Stimulated activated naive CD8-positive, alpha-beta T cell treated with anti-CD3 and anti-CD28 coated beads, Interleukin-15, amount 100 ng/mL, for 72 hours (primary cell): ENCODE measurements around the gene SUPT6H.
A peak's percentile ranks its signal among the peaks of the same experiment; 100 is the strongest.

Experiments used
- ATAC-seq: fragments of 150-1000 bp; cut with Tn5 transposase; 2 replicates; pipeline ENCODE4 v1.10.0; 2021; ENCODE audit warnings: mild to moderate bottlenecking, moderate library complexity
- DNase-seq, 2 donors: peaks; one replicate each; pipeline ENCODE4 v3.0.0; 2021 to 2022
- H3K27ac Mint-ChIP-seq, 2 donors: one replicate each; pipeline ENCODE4 v1.8.0; 2022; ENCODE audit warnings: mild to moderate bottlenecking in 2 of 2, mixed read lengths in 2 of 2, moderate library complexity in 2 of 2
- H3K27me3 Mint-ChIP-seq: one replicate; pipeline ENCODE4 v1.8.0; 2022; ENCODE audit warnings: mixed read lengths
- H3K4me1 Mint-ChIP-seq: one replicate; pipeline ENCODE4 v1.8.0; 2022; ENCODE audit warnings: mild to moderate bottlenecking, mixed read lengths
- H3K4me3 Mint-ChIP-seq, 2 donors: one replicate each; pipeline ENCODE4 v1.8.0; 2022; ENCODE audit warnings: mild to moderate bottlenecking in 2 of 2, mixed read lengths in 2 of 2, moderate library complexity in 1 of 2
- H3K9me3 Mint-ChIP-seq, 2 donors: one replicate each; pipeline ENCODE4 v1.8.0; 2022; ENCODE audit warnings: mixed read lengths in 2 of 2

Gene SUPT6H

DNA sequence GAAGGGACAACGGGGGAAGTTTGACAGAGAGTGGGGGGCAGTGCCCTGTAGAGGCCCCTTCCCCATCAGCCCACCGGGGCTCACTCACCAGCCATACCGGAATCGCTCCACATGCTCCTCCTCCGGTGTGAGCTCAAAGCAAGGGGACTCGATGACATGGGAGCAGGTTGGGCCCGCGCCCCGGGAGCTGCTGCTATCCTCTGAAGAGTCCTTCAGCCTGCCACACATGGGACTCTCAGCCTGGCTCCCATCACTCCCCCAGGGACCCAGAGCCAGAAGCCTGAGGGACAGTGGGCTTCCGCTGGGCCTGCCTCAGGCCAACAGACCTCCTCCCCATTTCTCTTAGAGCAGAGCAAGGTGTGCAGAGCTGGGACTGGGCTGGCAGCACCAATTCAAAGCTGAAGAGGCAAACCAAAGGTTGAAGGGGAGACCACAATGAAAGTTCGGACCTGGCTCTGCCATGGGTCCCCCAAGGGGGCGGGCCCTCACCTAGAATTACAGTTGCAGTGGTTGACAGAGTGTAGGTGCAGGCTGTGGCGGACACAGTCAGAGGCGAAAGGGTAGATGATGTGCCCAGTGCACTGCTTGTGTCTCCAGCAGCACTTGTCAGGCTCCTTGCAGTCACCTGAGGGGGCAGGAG lies 42.3 kb downstream of the SUPT6H start:
- Mint-ChIP-seq H3K4me1 (no peaks in the 10 kb centered on the region), H3K27me3 (no peaks in the 10 kb centered on the region), H3K9me3 (no peaks in the 10 kb centered on the region), H3K27ac (peak overlapping the region in 1 of 2 donors; percentile 3), H3K4me3 (no peak overlapping the region)
- DNase-seq (no peak), ATAC-seq (peak; percentile 11)

DNA sequence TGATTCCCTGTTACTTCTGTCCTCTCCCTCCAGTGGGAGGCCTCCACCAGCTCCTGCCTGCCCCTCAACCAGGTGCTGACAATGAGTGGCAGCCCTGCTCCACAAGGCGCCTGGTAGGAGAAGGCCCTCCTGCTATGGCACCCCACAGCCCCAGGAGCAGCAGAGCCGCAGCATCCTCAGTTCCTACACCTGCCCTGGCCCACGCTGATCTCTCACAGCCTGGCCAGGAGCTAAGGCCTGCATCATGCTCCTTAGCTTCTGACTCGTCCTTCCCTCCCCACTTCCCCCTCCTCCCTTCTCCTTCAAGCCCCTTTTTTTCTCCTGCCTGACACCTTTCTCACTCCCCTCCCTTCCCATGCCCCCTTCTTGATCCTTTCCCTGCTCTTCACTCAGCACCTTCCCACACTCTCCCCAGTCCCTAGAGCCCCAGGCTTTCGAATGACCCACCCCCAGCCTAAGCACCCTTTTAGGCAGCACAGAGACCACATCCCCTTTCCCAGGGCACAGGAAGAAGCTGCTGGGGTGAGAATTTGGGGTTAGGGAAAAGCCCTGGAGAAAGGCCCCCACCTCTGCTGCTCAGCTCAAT lies 43.2 kb downstream of the SUPT6H start:
- no peak for DNase-seq
- Mint-ChIP-seq H3K4me1 (no peaks in the 10 kb centered on the region), H3K4me3 (no peak overlapping the region), H3K9me3 (no peaks in the 10 kb centered on the region), H3K27me3 (no peaks in the 10 kb centered on the region), H3K27ac (peak overlapping the region in 1 of 2 donors; percentile 80)
- ATAC-seq = peak; percentile 11

DNA sequence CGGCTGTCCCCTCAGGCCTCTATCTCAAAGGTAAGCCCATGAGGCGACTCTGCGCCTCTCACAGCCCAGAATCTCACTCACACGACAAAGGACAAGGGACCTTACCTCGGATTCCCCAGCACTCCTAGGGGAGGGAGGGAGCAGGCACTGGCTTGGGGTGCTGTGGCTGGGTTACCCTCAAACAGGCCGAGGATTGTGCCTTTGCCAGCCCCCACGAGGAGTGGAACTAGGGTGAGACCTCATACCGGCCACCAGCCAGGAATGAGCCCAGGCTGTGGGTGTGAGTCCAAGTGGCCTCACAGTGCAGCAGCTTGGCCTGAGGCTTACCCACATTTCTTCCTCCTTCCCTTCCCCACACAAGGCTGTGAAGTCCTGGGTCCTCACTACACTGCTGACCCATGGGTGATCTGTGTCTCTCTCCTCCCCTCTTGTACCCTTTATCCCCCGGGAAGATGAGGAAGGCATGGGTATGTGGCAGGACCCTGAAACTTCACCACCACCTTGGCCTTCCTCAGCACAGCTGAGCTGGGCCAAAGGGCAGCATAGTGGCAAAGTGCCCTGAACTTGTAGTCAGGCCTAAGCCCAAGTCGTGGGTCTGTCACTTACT lies 43.8 kb downstream of the SUPT6H start:
- peaks cover 6% of the 10 kb centered on the region for H3K4me1 Mint-ChIP-seq
- H3K9me3 Mint-ChIP-seq = no peaks in the 10 kb centered on the region
- H3K27ac Mint-ChIP-seq = peak overlapping the region; percentile 17 to 19
- no peaks in the 10 kb centered on the region for H3K27me3 Mint-ChIP-seq
- DNase-seq = no peak
- ATAC-seq = no peak
- no peak overlapping the region for H3K4me3 Mint-ChIP-seq

DNA sequence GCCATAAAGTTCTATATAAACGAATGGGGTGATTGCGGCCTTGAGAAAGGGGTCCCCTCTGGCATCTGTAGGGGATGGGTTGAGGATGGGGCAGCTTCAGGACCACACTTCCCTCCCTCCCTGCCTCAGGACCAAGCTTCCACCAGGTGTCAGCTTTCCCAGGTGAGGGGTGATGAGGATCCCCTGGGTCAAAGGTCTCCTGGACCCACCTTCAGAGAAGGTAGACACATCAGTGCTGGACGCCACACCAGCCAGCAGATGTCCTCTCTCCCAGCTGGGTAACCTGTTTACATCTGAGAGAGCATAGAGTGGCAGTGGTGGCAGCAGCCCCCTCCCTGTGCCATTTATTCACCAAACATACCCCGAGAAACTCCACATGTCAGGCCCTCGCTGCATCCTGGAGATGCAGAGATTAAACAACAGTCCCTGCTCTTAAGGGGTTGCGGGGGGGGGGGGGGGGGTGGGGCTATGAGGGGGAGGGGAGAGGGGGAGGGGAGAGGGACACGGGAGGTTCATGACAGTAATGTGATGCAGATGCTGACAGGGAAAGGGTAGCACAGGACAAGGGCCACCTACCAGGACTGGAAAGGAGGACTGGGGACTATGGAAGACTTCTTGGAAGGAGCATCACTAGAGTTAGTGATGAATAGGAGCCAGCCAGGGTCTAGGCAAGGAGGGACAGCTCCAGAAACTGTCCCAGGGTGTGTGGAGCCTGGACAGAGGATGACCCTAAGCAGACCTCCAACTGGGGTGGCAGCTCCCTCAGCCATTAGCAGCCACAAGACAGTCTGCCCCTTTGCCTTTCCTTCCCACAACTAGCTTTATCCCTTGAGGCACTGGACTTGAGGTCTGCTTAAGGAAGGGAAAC lies 44.7 kb downstream of the SUPT6H start:
- H3K4me1 Mint-ChIP-seq = peaks cover 8% of the 10 kb centered on the region
- H3K27ac Mint-ChIP-seq = no peak overlapping the region
- H3K4me3 Mint-ChIP-seq = no peak overlapping the region
- no peak for ATAC-seq
- H3K27me3 Mint-ChIP-seq = no peaks in the 10 kb centered on the region
- no peak for DNase-seq
- no peaks in the 10 kb centered on the region for H3K9me3 Mint-ChIP-seq

DNA sequence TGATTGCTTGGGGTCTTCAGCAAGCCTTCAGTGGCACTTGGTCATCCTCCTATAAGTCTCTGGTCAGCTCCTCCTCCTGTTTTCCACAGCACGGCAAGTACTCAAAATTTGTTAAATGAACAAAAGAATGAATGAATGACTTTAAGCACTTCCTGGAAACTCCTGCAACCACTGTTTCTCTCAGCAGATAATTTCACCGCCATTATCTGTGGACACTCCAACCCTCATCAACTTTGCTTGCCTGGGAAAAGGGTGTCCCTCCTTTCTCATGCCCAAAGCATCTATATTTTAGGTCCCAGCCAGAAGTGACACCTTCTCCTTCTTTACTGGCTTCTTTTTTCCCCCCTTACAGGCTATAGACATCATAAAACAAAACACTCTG lies 45.3 kb downstream of the SUPT6H start:
- Mint-ChIP-seq H3K4me1 (peaks cover 15% of the 10 kb centered on the region), H3K9me3 (no peaks in the 10 kb centered on the region), H3K27ac (peak overlapping the region in 1 of 2 donors; percentile 2), H3K27me3 (no peaks in the 10 kb centered on the region), H3K4me3 (no peak overlapping the region)
- ATAC-seq (no peak), DNase-seq (no peak)

DNA sequence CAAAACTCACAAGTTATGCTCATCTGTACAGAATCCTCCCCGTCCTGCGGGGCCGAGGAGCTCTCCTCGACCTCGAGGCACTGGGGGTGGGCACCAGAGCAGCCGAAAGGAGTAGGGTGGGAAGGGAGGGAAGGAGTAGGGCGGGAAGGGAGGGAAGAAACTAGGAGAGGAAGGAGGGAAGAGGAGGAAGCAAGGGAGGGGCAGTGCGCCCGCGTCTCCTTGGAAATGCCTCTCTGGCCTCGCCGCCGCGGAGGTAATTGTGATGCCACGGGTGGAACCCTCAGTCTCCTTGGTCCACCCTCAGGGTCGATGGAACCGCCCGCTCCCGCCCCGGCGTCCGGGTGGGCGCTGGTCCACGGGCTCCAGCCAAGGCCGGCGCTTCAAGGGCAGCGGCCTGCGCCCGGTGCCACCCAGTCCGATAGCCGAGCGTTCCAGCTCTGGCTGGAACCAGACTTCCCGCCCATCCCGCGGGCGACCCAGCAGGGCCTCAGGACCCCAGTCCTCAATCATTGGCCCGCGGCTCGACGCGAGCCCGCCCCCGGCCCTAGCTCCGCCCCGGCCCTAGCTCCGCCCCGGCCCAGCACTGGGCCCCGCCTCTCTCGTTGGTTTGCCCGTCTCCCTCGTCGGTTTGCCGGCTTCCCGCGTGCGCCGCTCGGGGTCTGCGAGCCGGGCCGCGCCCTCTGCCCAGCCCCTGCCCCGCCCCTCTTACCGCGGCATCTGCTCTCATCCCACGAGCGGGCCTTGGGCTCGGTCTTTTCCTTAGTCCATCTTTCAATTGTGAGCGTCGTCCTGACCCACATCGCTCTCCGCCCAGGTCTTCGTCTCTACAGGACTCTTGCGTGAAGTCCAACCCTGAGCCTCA lies 49.1 kb downstream of the SUPT6H start:
- Mint-ChIP-seq H3K9me3 (no peaks in the 10 kb centered on the region), H3K27ac (peak overlapping the region; percentile 94 to 97), H3K27me3 (peaks cover 25% of the 10 kb centered on the region), H3K4me1 (peaks cover 22% of the 10 kb centered on the region), H3K4me3 (peak overlapping the region; percentile 86 to 92)
- ATAC-seq (peak; percentile 89), DNase-seq (peak; percentile 91)

DNA sequence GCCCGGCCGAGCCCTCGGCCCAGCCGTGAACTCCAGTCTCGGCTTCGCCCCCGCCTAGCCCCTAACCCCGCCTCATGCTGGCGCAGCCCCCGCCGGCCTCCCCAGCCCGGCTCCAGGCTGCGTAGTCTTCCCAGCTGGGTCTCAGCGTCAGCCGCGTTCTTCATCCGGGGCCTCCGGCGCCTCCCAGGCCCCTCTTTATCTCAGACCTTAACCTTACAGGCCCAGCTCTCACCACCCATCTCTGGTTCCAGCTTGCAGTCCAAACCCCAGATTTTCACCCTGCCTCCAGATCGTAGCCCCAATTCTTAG lies 49.7 kb downstream of the SUPT6H start, which contains the start of gene PROCA1:
PROCA1 (minus strand) TSS at position 166 of the 309 bp plus-strand sequence. CDS start 228 bp downstream, outside the sequence.
- no peak for DNase-seq
- Mint-ChIP-seq H3K27ac (peak within 1 kb of the TSS; percentile 94 to 97), H3K27me3 (peaks cover 31% of the 10 kb centered on the region), H3K4me1 (peaks cover 22% of the 10 kb centered on the region), H3K4me3 (peak within 1 kb of the TSS; percentile 86 to 92), H3K9me3 (no peaks in the 10 kb centered on the region)
- peak; percentile 59 for ATAC-seq

DNA sequence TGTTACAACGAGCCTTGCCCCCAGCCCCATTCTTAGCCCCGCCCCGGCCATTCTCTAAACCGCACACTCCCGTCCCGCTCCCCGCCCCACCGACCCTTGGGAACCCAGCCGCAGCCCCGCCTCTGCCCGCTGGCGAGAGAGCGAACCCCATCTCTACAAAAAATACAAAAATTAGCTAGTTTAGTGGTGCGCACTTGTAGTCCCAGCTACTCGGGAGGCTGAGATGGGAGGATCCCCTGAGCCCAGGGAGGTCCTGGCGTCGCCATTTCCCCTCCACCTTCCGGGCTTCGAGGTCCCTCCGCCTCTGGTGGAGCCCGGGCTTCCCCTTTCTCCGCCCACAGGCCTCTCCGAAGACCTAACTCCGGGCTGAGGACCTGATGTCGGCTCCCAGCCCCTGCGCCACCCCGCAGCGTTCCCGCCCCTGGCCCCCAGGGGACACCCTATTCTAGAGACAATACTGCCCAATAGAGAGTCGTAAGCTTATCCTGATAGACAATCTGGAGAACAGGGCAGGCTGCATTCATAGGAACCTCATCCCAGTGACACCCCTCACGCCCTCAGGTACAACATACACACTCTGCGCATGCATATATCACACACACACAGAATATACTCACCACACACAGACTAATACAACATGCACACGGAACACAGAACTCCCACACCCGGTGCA lies 50.2 kb downstream of the SUPT6H start:
- peak; percentile 70 to 82 for DNase-seq
- H3K4me1 Mint-ChIP-seq = peaks cover 22% of the 10 kb centered on the region
- H3K9me3 Mint-ChIP-seq = no peaks in the 10 kb centered on the region
- peak overlapping the region; percentile 86 to 92 for H3K4me3 Mint-ChIP-seq
- H3K27me3 Mint-ChIP-seq = peaks cover 34% of the 10 kb centered on the region
- peak overlapping the region; percentile 91 to 97 for H3K27ac Mint-ChIP-seq
- peak; percentile 67 for ATAC-seq

DNA sequence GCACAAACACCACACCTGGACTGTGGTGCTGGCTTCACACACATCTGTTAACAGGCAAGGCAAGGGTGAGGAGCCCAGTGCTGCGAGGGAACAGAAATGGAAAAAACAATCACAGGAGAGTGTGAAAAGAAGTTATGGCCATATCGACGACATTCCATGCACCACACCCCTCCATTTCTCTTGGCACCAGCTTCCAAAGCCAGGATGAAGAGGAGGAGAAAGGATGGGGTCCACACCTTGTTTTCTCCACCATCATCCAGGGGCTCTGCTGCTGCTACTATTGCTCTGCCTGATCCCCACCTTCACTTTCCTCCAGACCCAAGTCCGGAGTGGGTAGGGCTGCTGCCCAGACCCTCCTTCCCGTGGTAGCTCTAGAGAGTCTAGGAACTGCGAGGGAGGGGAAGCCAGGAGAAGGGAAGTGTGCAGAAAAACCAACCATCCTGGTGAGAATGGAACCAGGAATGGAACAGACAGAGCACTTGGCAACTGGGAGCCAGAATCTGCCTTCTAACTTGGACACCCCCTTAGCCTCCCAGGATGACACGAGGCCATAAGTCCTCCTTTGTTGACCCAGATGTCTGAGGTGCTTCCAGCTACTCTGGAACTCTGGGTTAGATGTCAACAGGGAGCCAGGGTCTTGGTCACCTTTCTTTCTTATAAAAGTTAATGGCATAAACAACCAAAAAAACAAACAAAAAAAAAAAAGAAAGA lies 50.9 kb downstream of the SUPT6H start:
- ATAC-seq = no peak
- Mint-ChIP-seq H3K27ac (peak overlapping the region; percentile 22 to 91), H3K27me3 (peaks cover 41% of the 10 kb centered on the region), H3K9me3 (no peaks in the 10 kb centered on the region), H3K4me1 (peaks cover 24% of the 10 kb centered on the region), H3K4me3 (peak overlapping the region; percentile 86 to 92)
- DNase-seq = no peak

DNA sequence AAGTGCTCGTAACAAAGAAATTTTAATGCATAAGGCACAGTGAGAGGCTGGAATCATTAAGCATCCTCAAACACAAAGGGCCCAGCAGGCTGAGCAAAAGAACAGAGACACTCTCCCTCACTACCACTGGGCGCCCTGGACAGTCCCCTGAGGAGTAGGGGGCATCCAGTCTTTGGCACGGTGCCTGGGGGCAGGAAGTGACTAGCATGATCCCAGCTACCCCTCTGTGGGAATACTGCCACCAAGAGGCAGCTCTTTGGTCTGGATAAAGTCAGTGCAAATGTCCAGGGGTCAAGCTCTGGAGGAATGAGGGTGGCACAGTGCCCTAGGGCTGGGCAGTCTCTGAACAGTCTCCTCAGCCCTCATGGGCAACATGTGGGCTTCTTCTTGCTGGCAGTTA lies 52.3 kb downstream of the SUPT6H start:
- H3K4me3 Mint-ChIP-seq = no peak overlapping the region
- no peak overlapping the region for H3K27ac Mint-ChIP-seq
- no peaks in the 10 kb centered on the region for H3K9me3 Mint-ChIP-seq
- DNase-seq (no peak), ATAC-seq (no peak)
- H3K27me3 Mint-ChIP-seq = peaks cover 50% of the 10 kb centered on the region
- peaks cover 36% of the 10 kb centered on the region for H3K4me1 Mint-ChIP-seq

DNA sequence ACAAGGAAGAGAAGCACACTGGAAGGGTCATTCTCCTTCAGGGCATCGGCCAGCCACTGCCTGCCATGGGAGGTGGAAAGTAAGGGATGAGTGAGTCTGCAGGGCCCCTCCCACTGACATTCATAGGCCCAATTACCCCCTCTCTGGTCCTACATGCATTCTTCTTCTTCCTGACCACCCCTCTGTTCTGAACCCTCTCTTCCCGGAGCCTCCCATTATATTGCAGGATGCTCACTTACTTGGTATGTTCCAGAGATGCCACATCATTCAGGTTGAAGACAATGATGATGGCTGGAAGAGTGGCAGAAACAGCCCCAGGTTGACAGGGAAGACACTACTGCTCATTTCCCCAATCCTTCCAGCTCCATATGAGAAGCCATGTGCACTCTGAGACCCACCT lies 53.2 kb downstream of the SUPT6H start:
- no peak overlapping the region for H3K27ac Mint-ChIP-seq
- H3K4me1 Mint-ChIP-seq = peaks cover 44% of the 10 kb centered on the region
- DNase-seq = no peak
- peaks cover 50% of the 10 kb centered on the region for H3K27me3 Mint-ChIP-seq
- ATAC-seq = no peak
- H3K4me3 Mint-ChIP-seq = no peak overlapping the region
- no peaks in the 10 kb centered on the region for H3K9me3 Mint-ChIP-seq

DNA sequence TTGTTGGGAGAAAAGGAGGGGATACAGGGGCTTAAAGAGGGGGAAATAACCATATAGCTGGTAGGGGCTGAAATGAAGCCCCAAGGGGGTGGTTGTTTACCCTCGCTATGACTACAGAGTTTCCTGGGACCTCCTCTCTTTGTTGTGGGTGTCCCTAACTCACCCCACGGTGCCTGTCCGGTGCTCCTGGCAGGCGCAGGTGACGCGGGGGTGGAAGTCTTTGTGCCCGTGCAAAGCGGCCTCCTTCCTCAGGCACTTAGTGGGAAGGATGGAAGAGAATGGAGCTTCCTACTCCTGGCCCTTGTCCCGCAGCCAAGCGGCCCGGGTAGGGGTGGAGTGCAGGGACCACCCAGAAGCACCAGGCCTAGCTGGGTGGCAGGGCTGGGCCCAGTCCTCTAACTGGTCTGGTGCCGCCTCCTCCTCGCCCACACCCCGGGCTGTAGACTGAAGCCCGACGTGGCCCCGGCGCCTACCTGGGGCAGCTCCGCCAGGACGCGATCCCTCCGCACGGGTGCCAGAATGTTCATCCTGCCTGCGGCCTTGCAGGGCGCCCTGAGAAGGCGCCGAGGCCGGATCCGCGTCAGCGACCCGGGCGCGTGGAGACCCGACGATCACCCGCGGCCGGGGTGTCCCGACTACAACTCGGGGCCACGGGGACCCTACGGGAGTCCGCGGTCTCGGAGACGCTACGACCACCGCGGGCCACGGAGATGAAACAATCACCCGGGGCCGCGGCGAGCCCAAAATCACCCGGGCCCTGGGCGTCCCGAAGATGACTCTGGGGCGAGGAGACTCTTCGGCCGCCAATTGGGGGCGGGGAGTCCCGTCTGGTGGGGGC lies 55.0 kb downstream of the SUPT6H start:
- H3K4me3 Mint-ChIP-seq = peak overlapping the region; percentile 39 to 66
- H3K27me3 Mint-ChIP-seq = peaks cover 50% of the 10 kb centered on the region
- H3K27ac Mint-ChIP-seq = no peak overlapping the region

DNA sequence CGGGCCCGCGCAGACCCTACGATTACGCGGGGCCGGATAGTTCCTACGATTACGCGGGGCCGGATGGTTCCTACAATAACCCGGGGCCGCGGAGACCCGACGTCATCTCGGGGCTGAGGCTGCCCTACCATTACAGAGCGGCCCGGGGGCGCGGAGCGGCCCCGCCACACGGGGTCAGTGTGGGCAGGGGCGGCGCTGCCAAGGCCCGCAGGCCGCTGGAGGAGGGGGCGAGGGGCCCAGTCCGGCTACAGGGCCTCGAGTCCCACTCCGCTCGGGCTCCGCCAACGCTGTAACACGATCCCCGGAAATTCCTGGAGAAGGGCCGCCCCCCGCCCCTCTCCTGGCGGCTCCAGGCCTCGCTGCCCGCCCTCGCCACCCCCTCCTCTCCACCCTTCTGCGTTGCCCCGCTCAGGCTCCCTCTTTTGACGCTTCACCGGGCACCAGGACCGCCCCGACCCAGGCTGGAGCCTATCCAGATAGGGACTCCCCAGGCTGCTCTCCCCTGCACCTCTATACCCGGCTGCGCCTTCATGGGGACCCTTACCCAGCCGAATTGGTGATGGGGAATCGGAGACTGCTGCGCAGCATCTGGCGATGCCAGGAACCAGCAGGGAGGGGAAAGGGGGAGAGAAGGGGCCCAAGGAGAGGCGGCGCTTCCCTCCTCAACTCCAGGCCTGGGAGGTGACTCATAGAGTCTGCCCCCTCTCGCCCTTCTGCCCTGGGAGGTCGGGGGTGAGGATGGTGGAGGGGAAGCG lies 55.8 kb downstream of the SUPT6H start, which contains the start of gene RAB34:
RAB34 (minus strand) TSS at position 291 of the 755 bp plus-strand sequence. CDS start 602 bp downstream, outside the sequence.
- Mint-ChIP-seq H3K27me3 (peaks cover 46% of the 10 kb centered on the region), H3K4me3 (peak within 1 kb of the TSS; percentile 80 to 97), H3K4me1 (peaks cover 46% of the 10 kb centered on the region), H3K9me3 (no peaks in the 10 kb centered on the region), H3K27ac (peak within 1 kb of the TSS; percentile 82 to 94)
- ATAC-seq (peak; percentile 2), DNase-seq (no peak)

More for the DNA sequence above, 55.0 kb downstream of the SUPT6H start:
- H3K4me1 Mint-ChIP-seq = peaks cover 46% of the 10 kb centered on the region
- ATAC-seq (no peak), DNase-seq (no peak)
- H3K9me3 Mint-ChIP-seq = no peaks in the 10 kb centered on the region
